GM19099 (cell line): Measurements from ENCODE around the gene SSNA1.

Experiments
- POLR2A ChIP-seq: IDR thresholded peaks from 3 replicates; pipeline ENCODE4 v1.6.1; 2011; ENCODE audit warnings: low read depth; ENCODE audit not compliant: insufficient read length; ENCODE audit errors: extremely low read depth

SSNA1 gene

GRCh38 chr9:137231372-137232039, 43.0 kb downstream of the SSNA1 start:
- TF ChIP-seq POLR2A, result no peak

GRCh38 chr9:137232101-137232500, 43.6 kb downstream of the SSNA1 start:
- TF ChIP-seq POLR2A, result no peak

GRCh38 chr9:137232510-137232909, 44.0 kb downstream of the SSNA1 start:
- TF ChIP-seq POLR2A, result no peak

- no peak for TF ChIP-seq POLR2A
These were observed 44.9 kb downstream of the SSNA1 start for GRCh38 chr9:137233143-137233980.

- no peak for TF ChIP-seq POLR2A
These were observed 45.7 kb downstream of the SSNA1 start for GRCh38 chr9:137234055-137234697.

GRCh38 chr9:137234758-137235423, 46.4 kb downstream of the SSNA1 start:
- TF ChIP-seq POLR2A, result no peak

- no peak for TF ChIP-seq POLR2A
These were observed 47.2 kb downstream of the SSNA1 start for GRCh38 chr9:137235424-137236237.

- TF ChIP-seq POLR2A, result no peak
These were observed 47.9 kb downstream of the SSNA1 start for GRCh38 chr9:137236238-137236935.

- TF ChIP-seq POLR2A, result no peak
These were observed 48.5 kb downstream of the SSNA1 start for GRCh38 chr9:137236936-137237421.

GRCh38 chr9:137237759-137238726, 49.6 kb downstream of the SSNA1 start:
- no peak for TF ChIP-seq POLR2A
